ENCODE results near the gene ZNF160.

DNA sequence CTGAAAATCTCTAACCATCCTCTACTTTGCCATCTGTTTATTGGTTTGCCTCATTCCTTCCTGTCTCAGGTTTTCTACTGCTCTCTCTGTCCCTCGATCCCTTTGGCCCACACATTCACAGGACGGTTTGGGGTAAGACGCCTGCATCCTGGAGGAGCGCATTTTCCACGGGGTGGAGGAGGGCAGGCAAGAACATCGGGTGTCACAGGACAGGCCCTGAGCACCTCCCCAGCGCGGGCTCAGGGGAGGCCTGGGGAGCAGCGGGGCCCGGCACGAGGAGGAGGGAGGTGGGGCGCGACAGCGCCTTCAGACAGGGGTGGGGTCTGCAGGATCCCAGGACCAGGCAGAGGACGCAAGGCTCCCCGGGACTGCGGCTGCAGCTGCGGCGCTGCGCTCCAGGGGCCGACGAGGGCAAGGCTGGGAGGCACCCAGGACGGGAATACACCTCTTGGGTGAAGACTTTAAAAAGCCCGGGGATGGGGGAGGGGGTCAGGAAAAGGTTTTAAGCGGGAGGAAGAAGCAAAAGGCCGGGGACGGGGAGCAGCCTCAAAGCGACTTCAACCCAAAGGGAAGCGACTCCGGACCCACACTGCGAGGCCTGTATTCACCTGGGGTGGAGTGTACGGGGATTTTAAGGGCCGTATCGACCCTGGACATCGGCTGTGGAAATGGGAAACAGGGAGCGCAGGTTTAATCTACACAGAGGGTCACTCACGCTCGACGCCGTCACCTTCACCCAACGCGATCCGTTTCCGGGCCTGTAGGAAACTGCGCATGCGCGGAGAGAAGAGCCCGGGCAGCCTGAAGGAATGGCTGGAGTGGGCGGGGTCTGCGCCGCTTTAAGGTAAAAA, 29.1 kb upstream of the ZNF160 start, which contains the start of gene ZNF415:
- peak; percentile 79 for TF ChIP-seq POLR2AphosphoS5 (IDR thresholded peaks at IDR 0.05; ENCODE audit: low read depth)
- TF ChIP-seq EZH2 (IDR thresholded peaks at IDR 0.05; ENCODE audit: low read depth, unreplicated experiment): no peak
- TF ChIP-seq, protein P1, sequence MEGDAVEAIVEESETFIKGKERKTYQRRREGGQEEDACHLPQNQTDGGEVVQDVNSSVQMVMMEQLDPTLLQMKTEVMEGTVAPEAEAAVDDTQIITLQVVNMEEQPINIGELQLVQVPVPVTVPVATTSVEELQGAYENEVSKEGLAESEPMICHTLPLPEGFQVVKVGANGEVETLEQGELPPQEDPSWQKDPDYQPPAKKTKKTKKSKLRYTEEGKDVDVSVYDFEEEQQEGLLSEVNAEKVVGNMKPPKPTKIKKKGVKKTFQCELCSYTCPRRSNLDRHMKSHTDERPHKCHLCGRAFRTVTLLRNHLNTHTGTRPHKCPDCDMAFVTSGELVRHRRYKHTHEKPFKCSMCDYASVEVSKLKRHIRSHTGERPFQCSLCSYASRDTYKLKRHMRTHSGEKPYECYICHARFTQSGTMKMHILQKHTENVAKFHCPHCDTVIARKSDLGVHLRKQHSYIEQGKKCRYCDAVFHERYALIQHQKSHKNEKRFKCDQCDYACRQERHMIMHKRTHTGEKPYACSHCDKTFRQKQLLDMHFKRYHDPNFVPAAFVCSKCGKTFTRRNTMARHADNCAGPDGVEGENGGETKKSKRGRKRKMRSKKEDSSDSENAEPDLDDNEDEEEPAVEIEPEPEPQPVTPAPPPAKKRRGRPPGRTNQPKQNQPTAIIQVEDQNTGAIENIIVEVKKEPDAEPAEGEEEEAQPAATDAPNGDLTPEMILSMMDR (conservative IDR thresholded peaks at IDR 0.05; ENCODE audit: low read depth in 2 of 2): no peak
- TF ChIP-seq EZH2phosphoT487 (IDR thresholded peaks at IDR 0.05; ENCODE audit: unreplicated experiment): no peak
